Measurements from ENCODE around the gene ATP6V1A.
"Not testable (repeated sequence)": the region's sequence is repeated elsewhere in the genome, so short reads cannot be mapped to it uniquely, and the experiment has no call there.

GRCh38 chr3:113850391-113850790, 103.6 kb downstream of the ATP6V1A start:
- not testable (repeated sequence) for TF ChIP-seq POLR2AphosphoS5 (IDR thresholded peaks at IDR 0.05; ENCODE audit: low read depth, low read length); EP300 (IDR thresholded peaks at IDR 0.05; ENCODE audit: borderline replicate concordance in 1 of 2, low read depth in 1 of 2, low read length in 1 of 2); ZBTB33 (IDR thresholded peaks at IDR 0.05; ENCODE audit: borderline replicate concordance, low read depth); CTCF (IDR thresholded peaks at IDR 0.05); SIN3A (IDR thresholded peaks at IDR 0.05; ENCODE audit: borderline replicate concordance, low read depth, low read length); MEF2A (IDR thresholded peaks at IDR 0.05; ENCODE audit: borderline replicate concordance, low read depth); REST (IDR thresholded peaks at IDR 0.05; ENCODE audit: low read depth, low read length); TAF1 (IDR thresholded peaks at IDR 0.05; ENCODE audit: borderline replicate concordance, low read depth, low read length); MXI1 (IDR thresholded peaks at IDR 0.05; ENCODE audit: low read depth, low read length); FOXM1 (IDR thresholded peaks at IDR 0.05; ENCODE audit: low read depth)
